Panc1 (cell line): ENCODE results near the gene TST. TPM values are rescaled to one million over a fixed set of nuclear protein-coding genes. Genes with fewer than 3 reads are reported as not detected.

ENCODE experiments used
- ATAC-seq: fragments of 200-7000 bp; cut with Tn5 transposase; 2 replicates; pipeline ENCODE4 v1.9.1; 2020; ENCODE audit warnings: mild to moderate bottlenecking, moderate library complexity
- BruUV-seq: library from RNA; stranded (reverse); fragments of 400-500 nt; replicated peaks from 2 replicates; lab custom pipeline; 2021; lab: Mats Ljungman, UMichigan
- CTCF ChIA-PET: fragments of 300-600 bp; sonication (Branson Sonifier 250); formaldehyde crosslinking; loops from one replicate; lab custom pipeline; 2022; ENCODE audit warnings: antibody characterized with exemption; lab: Charles Lee
- POLR2A ChIA-PET: fragments of 300-600 bp; sonication (Branson Sonifier 250); formaldehyde crosslinking; loops from one replicate; lab custom pipeline; 2022; ENCODE audit warnings: antibody characterized with exemption; lab: Charles Lee
- DNase-seq: peaks from one replicate; pipeline ENCODE4 v3.0.0-alpha.2; 2010; ENCODE audit warnings: low read depth, low spot score
- H3K27ac ChIP-seq: 2 replicates; pipeline ENCODE4 v1.5.1; 2011; ENCODE audit warnings: mild to moderate bottlenecking, low read length, inconsistent platforms
- H3K27me3 ChIP-seq: fragments of 200-500 bp; sonication (Bioruptor generic); 2 replicates; pipeline ENCODE4 v1.6.0; 2014; ENCODE audit warnings: low read length, inconsistent platforms; ENCODE audit not compliant: control insufficient read depth, insufficient read depth
- H3K36me3 ChIP-seq: fragments of 200-500 bp; sonication (Bioruptor generic); 2 replicates; pipeline ENCODE4 v1.5.1; 2014; ENCODE audit warnings: inconsistent platforms, mild to moderate bottlenecking, low read length, moderate library complexity; ENCODE audit not compliant: control insufficient read depth, insufficient read depth
- H3K4me1 ChIP-seq: 2 replicates; pipeline ENCODE4 v1.5.1; 2011; ENCODE audit warnings: inconsistent platforms, mild to moderate bottlenecking, low read length, moderate library complexity; ENCODE audit not compliant: control insufficient read depth, insufficient read depth
- H3K4me3 ChIP-seq, 2 experiments: 2 replicates each; pipeline ENCODE4 v1.5.1; 2011 to 2012; ENCODE audit warnings: low read depth in 2 of 2, low read length in 2 of 2, mild to moderate bottlenecking in 2 of 2, inconsistent platforms in 1 of 2, moderate library complexity in 1 of 2
- H3K9me3 ChIP-seq: fragments of 200-500 bp; sonication (Bioruptor generic); 2 replicates; pipeline ENCODE4 v1.5.1; 2014; ENCODE audit warnings: low read depth, mild to moderate bottlenecking, inconsistent platforms, low read length, moderate library complexity; ENCODE audit not compliant: control insufficient read depth, insufficient read depth
- POLR2AphosphoS5 ChIP-seq: IDR thresholded peaks from 2 replicates; pipeline ENCODE4 v1.6.1; 2012; ENCODE audit warnings: mild to moderate bottlenecking, low read depth, low read length, moderate library complexity
- REST ChIP-seq, 2 experiments: IDR thresholded peaks; 2 replicates each; pipeline ENCODE4 v1.6.1; 2011 to 2012; ENCODE audit warnings: low read depth in 2 of 2, control low read depth in 1 of 2, low read length in 1 of 2, mild to moderate bottlenecking in 1 of 2, moderate library complexity in 1 of 2; ENCODE audit not compliant: insufficient read depth in 1 of 2
- SIN3A ChIP-seq: IDR thresholded peaks from 2 replicates; pipeline ENCODE4 v1.6.1; 2012; ENCODE audit warnings: low read depth, mild to moderate bottlenecking, low read length, moderate library complexity, borderline replicate concordance; ENCODE audit not compliant: insufficient read depth
- TCF7L2 ChIP-seq: IDR thresholded peaks from 2 replicates; pipeline ENCODE4 v1.6.1; 2011; ENCODE audit warnings: mild to moderate bottlenecking, low read depth, low read length, inconsistent platforms
- in situ Hi-C: cut with HindIII; loops from 2 replicates; pipeline ENCODE4 v1.10.0; 2016; ENCODE audit warnings: low sequenced_read_pairs, low pct_unique_long_range_greater_than_20kb
- intact Hi-C: fragments of 100-400 bp; cut with micrococcal nuclease; formaldehyde crosslinking; loops from one replicate; pipeline ENCODE4 v1.10.0; 2022; ENCODE audit not compliant: unreplicated experiment
- total RNA-seq: library from RNA; stranded (reverse); gene quantifications from one replicate; pipeline ENCODE4 v1.2.1, GENCODE V29; 2021; ENCODE audit not compliant: unreplicated experiment
- TF ChIP-seq, protein P1 (sequence below): fragments of 450-650 bp; IDR thresholded peaks from 2 replicates; pipeline ENCODE4 v1.5.1; 2017; ENCODE audit warnings: mild to moderate bottlenecking

TST gene
- total RNA-seq, 1 experiment from 2014 or later = 15.9 TPM

- CTCF ChIA-PET = interaction anchor here (0.7 kb wide), 1 partner anchor 18 kb away, joined by 7 read pairs; no protein-coding TSS in a partner anchor
- Histone ChIP-seq H3K36me3 (no peaks in the 10 kb centered on the region), H3K27me3 (peaks cover 3% of the 10 kb centered on the region; the same call in 1 of the 2 replicates), H3K4me3 (no peak overlapping the region), H3K27ac (no peak overlapping the region), H3K9me3 (no peaks in the 10 kb centered on the region), H3K4me1 (peaks cover 4% of the 10 kb centered on the region)
- in situ Hi-C loops = no loop called here
- intact Hi-C loops = no loop called here
- no peak for ATAC-seq
- no peak for DNase-seq
- no TSS peak for BruUV-seq
- POLR2A ChIA-PET = no interaction called here
- no peak for TF ChIP-seq SIN3A
- TF ChIP-seq POLR2AphosphoS5 = no peak
- TF ChIP-seq, protein P1, sequence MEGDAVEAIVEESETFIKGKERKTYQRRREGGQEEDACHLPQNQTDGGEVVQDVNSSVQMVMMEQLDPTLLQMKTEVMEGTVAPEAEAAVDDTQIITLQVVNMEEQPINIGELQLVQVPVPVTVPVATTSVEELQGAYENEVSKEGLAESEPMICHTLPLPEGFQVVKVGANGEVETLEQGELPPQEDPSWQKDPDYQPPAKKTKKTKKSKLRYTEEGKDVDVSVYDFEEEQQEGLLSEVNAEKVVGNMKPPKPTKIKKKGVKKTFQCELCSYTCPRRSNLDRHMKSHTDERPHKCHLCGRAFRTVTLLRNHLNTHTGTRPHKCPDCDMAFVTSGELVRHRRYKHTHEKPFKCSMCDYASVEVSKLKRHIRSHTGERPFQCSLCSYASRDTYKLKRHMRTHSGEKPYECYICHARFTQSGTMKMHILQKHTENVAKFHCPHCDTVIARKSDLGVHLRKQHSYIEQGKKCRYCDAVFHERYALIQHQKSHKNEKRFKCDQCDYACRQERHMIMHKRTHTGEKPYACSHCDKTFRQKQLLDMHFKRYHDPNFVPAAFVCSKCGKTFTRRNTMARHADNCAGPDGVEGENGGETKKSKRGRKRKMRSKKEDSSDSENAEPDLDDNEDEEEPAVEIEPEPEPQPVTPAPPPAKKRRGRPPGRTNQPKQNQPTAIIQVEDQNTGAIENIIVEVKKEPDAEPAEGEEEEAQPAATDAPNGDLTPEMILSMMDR = no peak
- no peak for TF ChIP-seq TCF7L2
- TF ChIP-seq REST (IDR thresholded peaks at IDR 0.05; ENCODE audit: insufficient read depth in 1 of 2, low read depth in 2 of 2, low read length in 1 of 2) = no peak
Observed at GRCh38 chr22:37009490-37009889, 9.8 kb downstream of the TST start.

DNA sequence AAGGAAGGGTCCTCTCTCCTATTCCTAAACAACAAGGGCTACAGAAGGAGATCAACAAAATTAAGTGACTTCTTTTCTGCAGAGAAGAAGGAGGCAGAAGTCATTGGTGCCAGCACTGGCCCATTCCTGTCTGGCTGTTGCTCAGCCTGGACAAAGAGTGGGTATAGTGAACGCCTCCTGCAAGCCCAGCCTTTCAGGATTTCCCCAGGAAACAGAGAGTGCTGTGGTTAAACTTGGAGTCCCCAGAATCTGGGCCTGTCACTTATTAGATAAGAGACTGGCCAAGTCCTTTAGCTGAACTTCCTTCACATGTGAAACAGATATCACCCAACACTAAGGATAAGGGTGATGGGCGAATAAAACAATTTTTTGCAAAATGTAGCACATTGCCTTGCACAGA lies 10.9 kb downstream of the TST start:
- in situ Hi-C loops = no loop called here
- ATAC-seq = no peak
- no TSS peak for BruUV-seq
- ChIA-PET POLR2A (no interaction called here), CTCF (no interaction called here)
- no peaks in the 10 kb centered on the region for H3K36me3 ChIP-seq
- H3K27ac ChIP-seq = no peak overlapping the region
- no peaks in the 10 kb centered on the region for H3K9me3 ChIP-seq
- TF ChIP-seq POLR2AphosphoS5 (no peak), SIN3A (no peak)
- TF ChIP-seq, protein P1 = no peak
- H3K4me1 ChIP-seq = peaks cover 4% of the 10 kb centered on the region
- H3K27me3 ChIP-seq = peaks cover 3% of the 10 kb centered on the region; the same call in 1 of the 2 replicates
- no peak for DNase-seq
- intact Hi-C loops = no loop called here
- no peak overlapping the region for H3K4me3 ChIP-seq
